Stimulated activated CD4-positive, alpha-beta T cell treated with anti-CD3 and anti-CD28 coated beads, Interleukin-2, amount 100 ng/mL, for 48 hours (primary cell): Measurements from ENCODE around the gene ARHGEF37.
"Not testable (repeated sequence)": the region's sequence is repeated elsewhere in the genome, so short reads cannot be mapped to it uniquely, and the experiment has no call there.

Experiments
- DNase-seq, 2 donors: peaks; one replicate each; pipeline ENCODE4 v3.0.0-alpha.2; 2020

ARHGEF37 gene

GRCh38 chr5:149581192-149581861 is at the start of gene ARHGEF37:
ARHGEF37 (plus strand) TSS chr5:149581498; CDS start chr5:149597770, 16,272 bp downstream.
- DNase-seq, result peak; percentile 32 to 51

- no peak for DNase-seq
Observed at GRCh38 chr5:149532413-149532812, 48.9 kb upstream of the ARHGEF37 start.

GRCh38 chr5:149535787-149536186 is 45.5 kb upstream of the ARHGEF37 start:
- DNase-seq, result not testable (repeated sequence)

- no peak for DNase-seq
Observed at GRCh38 chr5:149537374-149537975, 43.8 kb upstream of the ARHGEF37 start.

GRCh38 chr5:149540089-149540488 is 41.2 kb upstream of the ARHGEF37 start:
- no peak for DNase-seq

GRCh38 chr5:149541893-149542292 is 39.4 kb upstream of the ARHGEF37 start:
- DNase-seq, result no peak

- no peak for DNase-seq
Observed at GRCh38 chr5:149543361-149544027, 37.8 kb upstream of the ARHGEF37 start.

GRCh38 chr5:149544028-149544420 is 37.3 kb upstream of the ARHGEF37 start:
- DNase-seq, result no peak

GRCh38 chr5:149545327-149545726 is 36.0 kb upstream of the ARHGEF37 start:
- no peak for DNase-seq

GRCh38 chr5:149546974-149547373 is 34.3 kb upstream of the ARHGEF37 start:
- no peak for DNase-seq

- DNase-seq, result peak in 1 of 2 donors; percentile 25
Observed at GRCh38 chr5:149549461-149550267, 31.6 kb upstream of the ARHGEF37 start.

GRCh38 chr5:149550268-149550583 is 31.1 kb upstream of the ARHGEF37 start:
- DNase-seq, result no peak

GRCh38 chr5:149550594-149551226 is 30.6 kb upstream of the ARHGEF37 start:
- DNase-seq, result no peak

GRCh38 chr5:149551227-149552037 is 29.9 kb upstream of the ARHGEF37 start, which contains the start of gene CSNK1A1:
CSNK1A1 (minus strand) TSS chr5:149551439; CDS start chr5:149550964, 475 bp downstream.
- DNase-seq, result peak; percentile 98 to 99

- DNase-seq, result no peak
Observed at GRCh38 chr5:149552038-149552494, 29.2 kb upstream of the ARHGEF37 start.

- DNase-seq, result no peak
Observed at GRCh38 chr5:149552553-149553160, 28.6 kb upstream of the ARHGEF37 start.

GRCh38 chr5:149559706-149560105 is 21.6 kb upstream of the ARHGEF37 start:
- no peak for DNase-seq

GRCh38 chr5:149561848-149562247 is 19.4 kb upstream of the ARHGEF37 start:
- no peak for DNase-seq

- no peak for DNase-seq
Observed at GRCh38 chr5:149563466-149563865, 17.8 kb upstream of the ARHGEF37 start.

- DNase-seq, result not testable (repeated sequence)
Observed at GRCh38 chr5:149564542-149565140, 16.7 kb upstream of the ARHGEF37 start.

GRCh38 chr5:149567226-149567625 is 14.1 kb upstream of the ARHGEF37 start:
- no peak for DNase-seq
